Measurements from ENCODE around the gene SKOR1. TPM values are rescaled to one million over a fixed set of nuclear protein-coding genes. Genes with fewer than 3 reads are reported as not detected.

Gene SKOR1
- total RNA-seq, 1 donor from 2014 or later, result 0.22 TPM

- Histone ChIP-seq H3K4me3 (no peak overlapping the region), H3K9me3 (replicated peaks) (no peaks in the 10 kb centered on the region), H3K27ac (replicated peaks) (peak overlapping the region; percentile 23), H3K27me3 (ENCODE audit: low read depth) (no peaks in the 10 kb centered on the region), H3K4me1 (peaks cover 24% of the 10 kb centered on the region), H3K36me3 (no peaks in the 10 kb centered on the region)
- intact Hi-C loops (cut with micrococcal nuclease), result no loop called here
- DNase-seq, result no peak
- TF ChIP-seq CTCF (IDR thresholded peaks at IDR 0.05; ENCODE audit: borderline replicate concordance), result no peak
Measured at GRCh38 chr15:67880651-67881182, 55.4 kb downstream of the SKOR1 start.

GRCh38 chr15:67882487-67883233, 57.4 kb downstream of the SKOR1 start:
- DNase-seq, result no peak
- Histone ChIP-seq H3K27me3 (ENCODE audit: low read depth) (no peaks in the 10 kb centered on the region), H3K27ac (replicated peaks) (peak overlapping the region; percentile 90), H3K4me3 (no peak overlapping the region), H3K4me1 (peaks cover 24% of the 10 kb centered on the region), H3K9me3 (replicated peaks) (no peaks in the 10 kb centered on the region), H3K36me3 (no peaks in the 10 kb centered on the region)
- intact Hi-C loops (cut with micrococcal nuclease), result no loop called here
- TF ChIP-seq CTCF (IDR thresholded peaks at IDR 0.05; ENCODE audit: borderline replicate concordance), result no peak

GRCh38 chr15:67883234-67883773, 58.0 kb downstream of the SKOR1 start:
- Histone ChIP-seq H3K27me3 (ENCODE audit: low read depth) (no peaks in the 10 kb centered on the region), H3K36me3 (no peaks in the 10 kb centered on the region), H3K4me1 (peaks cover 24% of the 10 kb centered on the region), H3K27ac (replicated peaks) (peak overlapping the region; percentile 90), H3K9me3 (replicated peaks) (no peaks in the 10 kb centered on the region), H3K4me3 (no peak overlapping the region)
- no peak for DNase-seq
- intact Hi-C loops (cut with micrococcal nuclease), result no loop called here
- TF ChIP-seq CTCF (IDR thresholded peaks at IDR 0.05; ENCODE audit: borderline replicate concordance), result no peak

DNA sequence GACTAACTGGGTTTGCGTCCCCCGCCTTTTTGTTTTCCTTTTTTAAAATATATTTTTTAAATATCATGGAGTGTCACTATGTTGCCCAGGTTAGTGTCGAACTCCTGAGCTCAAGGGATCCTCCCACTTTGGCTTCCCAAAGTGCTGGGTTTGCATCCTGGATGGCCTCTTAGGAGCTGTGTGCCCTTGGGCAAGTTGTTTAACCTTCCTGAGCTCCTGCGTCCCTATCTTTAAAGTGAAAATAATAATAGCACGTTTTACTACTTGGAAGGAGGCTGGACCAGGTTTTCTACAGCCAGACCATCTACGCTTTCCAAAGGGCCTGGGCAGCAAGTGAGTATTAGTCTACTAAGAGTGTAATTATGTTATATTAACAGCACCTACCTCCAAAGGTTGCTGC, 58.7 kb downstream of the SKOR1 start:
- intact Hi-C loops (cut with micrococcal nuclease), result no loop called here
- Histone ChIP-seq H3K27me3 (ENCODE audit: low read depth) (no peaks in the 10 kb centered on the region), H3K36me3 (no peaks in the 10 kb centered on the region), H3K4me3 (peak overlapping the region; percentile 70), H3K4me1 (peaks cover 24% of the 10 kb centered on the region), H3K27ac (replicated peaks) (peak overlapping the region; percentile 90), H3K9me3 (replicated peaks) (no peaks in the 10 kb centered on the region)
- TF ChIP-seq CTCF (IDR thresholded peaks at IDR 0.05; ENCODE audit: borderline replicate concordance), result no peak
- no peak for DNase-seq

Other genes with a start within 250 kb of the SKOR1 start
- gene RNU6-1, start 14.5 kb downstream of the SKOR1 start, total RNA-seq, result not detected
- gene PIAS1, start 228.8 kb downstream of the SKOR1 start, total RNA-seq, result 29.9 TPM

Data from left ventricle myocardium inferior (tissue), 1 donor.